Lower leg skin (tissue), 3 donors: ENCODE data around the gene OGFRL1.

Experiments
- CTCF ChIP-seq, 3 donors: fragments of 450-650 bp; IDR thresholded peaks; one replicate each; pipeline ENCODE4 v1.5.1; 2016; ENCODE audit warnings: antibody characterized with exemption in 3 of 3, mild to moderate bottlenecking in 3 of 3, moderate library complexity in 2 of 3
- POLR2A ChIP-seq, 2 donors: fragments of 450-650 bp; IDR thresholded peaks; one replicate each; pipeline ENCODE4 v1.6.1; 2016 to 2017; ENCODE audit warnings: antibody characterized with exemption in 2 of 2, mild to moderate bottlenecking in 1 of 2, moderate library complexity in 1 of 2

- TF ChIP-seq CTCF (IDR thresholded peaks at IDR 0.05), result no peak
- no peak for TF ChIP-seq POLR2A (IDR thresholded peaks at IDR 0.05)
Observed at GRCh38 chr6:71334768-71335167, 46.2 kb downstream of the OGFRL1 start.
